GM04504 (cell line): ENCODE measurements around the gene DMAC2.
"Not testable (repeated sequence)": the region's sequence is repeated elsewhere in the genome, so short reads cannot be mapped to it uniquely, and the experiment has no call there.

Experiments
- DNase-seq: peaks from one replicate; pipeline ENCODE4 v3.0.0-alpha.2; 2012; ENCODE audit warnings: low read depth

Gene DMAC2

DNA sequence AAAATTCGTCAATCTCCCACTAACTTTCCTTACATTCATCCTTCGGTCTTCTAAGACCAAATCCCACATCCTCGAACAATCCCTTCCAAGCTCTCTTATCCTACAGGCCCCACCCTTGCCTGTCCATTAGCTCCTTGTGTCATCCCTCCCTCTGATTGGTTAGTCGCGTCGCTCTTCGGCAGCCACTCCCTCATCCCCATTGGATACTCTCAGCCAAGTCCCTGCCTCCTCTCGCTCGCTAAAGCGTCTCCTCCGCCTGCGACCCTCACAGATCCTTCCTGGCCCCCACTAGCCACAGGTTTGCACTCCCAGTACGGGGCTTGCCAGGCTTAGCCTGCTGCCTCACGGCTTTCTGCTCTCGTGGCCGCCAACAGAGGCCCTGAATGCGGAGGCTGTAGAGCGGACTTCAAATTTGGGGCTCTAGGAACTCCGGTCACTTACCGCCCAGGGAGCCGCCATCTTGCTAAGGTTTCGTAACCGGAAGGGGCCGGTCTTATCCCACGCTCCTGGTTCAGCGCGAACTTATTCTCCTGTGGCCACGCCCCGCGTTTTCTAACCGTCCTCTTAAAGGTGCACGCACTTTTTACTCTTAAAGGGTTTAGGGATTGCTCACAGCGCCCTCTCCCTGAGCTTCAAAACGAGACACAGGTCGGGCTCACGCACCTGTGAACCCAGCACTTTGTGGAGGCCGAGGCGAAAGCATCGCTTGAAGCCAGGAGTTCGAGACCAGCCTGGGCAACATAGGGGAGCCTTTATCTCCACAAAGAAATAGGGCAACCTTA, at the start of gene DMAC2:
Gene DMAC2, minus strand, starts transcription at position 472 of the 782 bp plus-strand sequence. Its CDS starts 13 bp downstream, at position 459.
- DNase-seq, result peak; percentile 94

DNA sequence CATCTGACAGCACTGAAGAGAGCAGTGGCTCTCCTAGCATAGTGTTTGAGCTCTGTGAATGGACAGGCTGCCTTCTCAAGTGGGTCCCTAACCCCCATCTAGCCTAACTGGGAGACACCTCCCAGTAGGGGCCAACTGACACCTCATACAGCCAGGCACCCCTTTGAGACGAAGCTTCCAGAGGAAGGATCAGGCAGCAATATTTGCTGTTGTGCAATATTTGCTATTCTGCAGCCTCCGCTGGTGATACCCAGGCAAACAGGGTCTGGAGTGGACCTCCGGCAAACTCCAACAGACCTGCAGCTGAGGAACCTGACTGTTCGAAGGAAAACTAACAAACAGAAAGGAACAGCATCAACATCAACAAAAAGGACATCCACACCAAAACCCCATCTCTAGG, 47.2 kb upstream of the DMAC2 start:
- DNase-seq, result not testable (repeated sequence)

DNA sequence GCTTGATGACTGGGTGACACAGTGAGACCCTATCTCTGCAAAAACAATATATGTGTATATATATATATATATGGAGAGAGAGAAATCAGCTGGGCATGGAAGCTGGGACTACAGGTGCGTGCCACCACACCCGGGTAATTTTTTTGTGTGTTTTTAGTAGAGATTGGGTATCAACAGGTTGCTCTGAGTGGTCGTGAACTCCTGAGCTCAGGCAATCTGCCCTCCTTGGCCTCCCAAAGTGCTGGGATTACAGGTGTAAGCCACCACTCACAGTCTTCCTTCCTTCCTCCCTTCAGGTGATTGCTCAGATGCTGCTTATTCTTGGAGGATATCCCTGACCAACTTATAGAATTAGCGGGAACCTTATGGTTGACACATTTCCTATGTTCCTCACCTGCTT, 45.1 kb upstream of the DMAC2 start:
- no peak for DNase-seq

DNA sequence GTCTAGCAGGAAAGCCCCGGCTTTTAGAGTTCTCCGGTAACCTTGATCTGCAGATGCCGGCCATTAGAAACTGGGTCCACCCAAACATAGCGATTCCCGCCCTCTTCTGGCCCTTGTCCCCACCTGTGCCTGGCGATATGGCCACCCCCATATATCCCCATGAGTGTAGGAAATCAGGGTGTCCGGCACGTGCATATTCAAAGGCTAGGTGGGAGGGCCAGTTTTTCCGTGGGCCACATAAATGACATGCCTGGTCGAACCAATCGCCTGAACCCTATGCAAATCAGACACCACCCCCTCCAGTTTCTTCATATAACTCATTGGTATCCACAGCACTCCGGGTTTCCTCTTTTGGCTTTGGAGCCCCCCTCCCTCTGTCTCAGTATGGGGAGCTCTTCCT, 40.6 kb upstream of the DMAC2 start:
- no peak for DNase-seq

DNA sequence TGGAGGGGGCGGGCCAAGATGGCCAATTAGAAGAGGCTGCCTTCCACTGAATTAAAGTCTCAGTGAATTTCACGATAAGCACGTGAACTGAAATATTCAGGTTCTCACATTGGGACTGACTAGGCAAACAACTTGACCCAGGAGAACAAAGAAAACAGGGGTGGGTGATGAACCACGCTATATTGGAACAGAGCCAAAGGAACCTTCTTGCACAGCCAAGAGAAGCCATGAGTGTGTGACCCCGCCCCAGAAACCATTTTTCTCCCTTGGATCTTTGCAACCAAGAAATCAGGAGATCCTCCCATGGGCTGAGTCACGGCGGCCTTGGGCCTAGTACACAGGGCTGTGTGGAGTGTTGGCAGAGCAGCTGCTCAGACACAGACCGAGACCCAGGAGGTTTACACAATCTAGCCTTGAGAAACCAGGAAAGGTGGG, 40.1 kb upstream of the DMAC2 start:
- no peak for DNase-seq

DNA sequence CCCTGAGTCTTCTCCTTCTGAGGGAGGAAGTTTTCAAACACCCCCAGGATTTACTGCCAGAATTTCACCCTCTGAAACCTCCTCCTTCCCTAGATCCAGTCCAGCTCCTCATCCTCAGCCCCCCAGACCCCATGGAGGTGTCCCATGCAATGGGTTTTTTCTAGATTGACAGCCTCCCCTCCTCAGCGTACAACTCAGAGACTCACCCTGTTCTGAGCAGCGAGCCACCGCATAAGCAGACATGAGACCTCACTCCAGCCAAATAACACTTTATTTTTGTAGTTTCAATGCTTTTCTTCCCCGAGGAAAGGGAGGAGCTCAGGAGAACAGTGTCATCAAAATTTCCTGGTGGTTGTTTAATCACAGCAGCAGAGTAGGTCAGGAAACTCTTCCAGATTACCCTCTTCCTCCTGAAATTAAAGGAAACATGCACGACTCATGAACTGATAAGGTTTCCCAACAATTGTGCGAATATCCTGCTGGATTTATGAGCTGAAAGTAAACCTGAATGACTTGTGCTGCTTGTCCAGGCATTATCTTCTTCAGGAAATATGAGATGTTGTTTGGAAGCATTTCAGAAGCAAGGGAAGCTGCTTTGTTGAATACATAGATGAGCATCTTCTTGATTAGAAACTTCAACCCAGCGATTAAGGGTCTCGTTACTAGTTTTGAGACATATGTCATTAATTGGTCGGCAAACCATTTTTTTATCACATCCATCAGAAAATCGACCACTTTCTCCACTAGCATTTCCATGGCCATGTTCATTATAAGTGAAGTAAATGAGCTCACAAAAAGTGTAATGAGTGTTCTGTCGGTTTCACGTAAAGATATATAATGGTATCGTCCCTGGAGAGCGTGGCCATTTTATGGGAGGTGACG, 39.4 kb upstream of the DMAC2 start:
- DNase-seq, result no peak

DNA sequence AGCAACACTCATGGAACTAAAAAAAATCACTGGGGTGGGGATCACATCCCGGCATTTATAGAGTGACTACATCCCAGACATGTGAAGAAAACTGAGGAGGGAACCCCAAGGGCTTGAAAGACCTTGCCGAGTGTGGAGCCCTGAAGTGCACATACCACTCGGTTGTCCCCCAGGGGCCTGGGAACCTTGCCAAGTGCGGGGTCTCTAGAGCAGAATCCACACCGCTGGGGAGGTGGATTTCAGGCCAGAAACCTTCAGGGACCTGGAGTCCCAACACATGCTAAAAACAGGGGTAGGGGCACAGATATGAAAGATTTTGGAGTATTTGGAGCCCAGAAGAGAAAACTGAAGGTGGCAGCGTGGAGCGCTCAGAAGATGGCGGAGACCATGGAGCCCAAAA, 38.5 kb upstream of the DMAC2 start:
- no peak for DNase-seq

DNA sequence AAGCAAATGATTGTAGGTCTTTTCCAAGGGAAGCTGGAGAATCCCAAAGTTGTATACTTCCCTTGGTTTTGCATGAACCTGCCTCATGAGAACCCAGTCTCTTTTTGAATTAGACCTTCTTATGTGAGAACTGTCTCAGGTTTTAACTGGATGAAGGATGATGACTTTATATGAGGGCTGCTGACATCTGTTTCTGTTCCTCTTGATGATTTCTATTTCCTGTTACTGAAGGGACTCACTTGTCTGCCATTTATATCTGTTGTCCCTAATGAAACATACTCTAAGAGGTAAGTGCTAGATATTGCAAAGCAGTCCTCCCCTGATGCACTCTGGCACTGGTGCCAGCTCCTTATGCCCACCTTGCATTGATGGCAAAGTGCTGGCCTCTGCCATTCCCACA, 36.9 kb upstream of the DMAC2 start:
- no peak for DNase-seq

DNA sequence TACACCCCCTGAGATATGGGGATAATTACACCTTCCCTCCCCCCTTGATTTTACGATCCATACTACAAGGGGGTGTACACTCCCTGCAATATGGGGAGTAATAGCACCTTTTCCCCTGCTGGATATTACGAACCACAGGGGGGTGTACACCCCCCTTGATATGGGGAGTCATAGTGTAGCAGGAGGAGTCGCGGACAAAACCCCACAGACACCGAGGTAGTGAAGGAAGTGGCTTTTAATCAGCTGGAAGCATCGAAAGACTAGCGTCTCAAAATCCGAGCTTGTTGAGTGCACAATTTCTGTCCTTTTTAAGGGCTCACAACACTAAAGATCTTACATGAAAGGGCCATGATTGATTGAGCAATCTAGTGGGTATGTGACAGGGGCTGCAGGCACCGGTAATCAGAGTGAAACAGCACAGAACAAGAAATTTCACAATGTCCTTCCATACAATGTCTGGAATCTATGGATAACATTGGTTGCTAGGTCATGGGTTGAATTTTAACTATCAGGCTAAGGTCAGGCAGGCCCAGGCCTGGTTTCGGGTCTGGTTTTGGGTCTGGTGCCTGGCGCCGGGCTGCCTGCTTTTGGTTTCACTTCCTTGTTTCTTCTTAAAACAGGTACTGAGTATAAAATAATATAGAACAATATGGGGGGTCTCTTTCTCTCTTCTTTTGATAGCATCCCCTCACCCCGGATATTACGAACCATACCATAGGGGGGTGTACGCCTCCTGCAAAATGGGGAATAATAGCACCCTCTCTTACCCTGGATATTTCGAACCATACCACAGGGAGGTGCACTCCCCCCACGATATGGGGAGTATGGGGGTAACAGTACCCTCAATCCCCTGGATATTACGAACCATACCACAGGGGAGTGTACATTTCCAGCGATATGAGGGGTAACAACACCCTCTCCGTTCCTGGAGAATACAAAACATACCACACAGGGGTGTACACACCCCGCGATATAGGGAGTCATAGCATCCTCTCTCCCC, 23.8 kb upstream of the DMAC2 start:
- not testable (repeated sequence) for DNase-seq

DNA sequence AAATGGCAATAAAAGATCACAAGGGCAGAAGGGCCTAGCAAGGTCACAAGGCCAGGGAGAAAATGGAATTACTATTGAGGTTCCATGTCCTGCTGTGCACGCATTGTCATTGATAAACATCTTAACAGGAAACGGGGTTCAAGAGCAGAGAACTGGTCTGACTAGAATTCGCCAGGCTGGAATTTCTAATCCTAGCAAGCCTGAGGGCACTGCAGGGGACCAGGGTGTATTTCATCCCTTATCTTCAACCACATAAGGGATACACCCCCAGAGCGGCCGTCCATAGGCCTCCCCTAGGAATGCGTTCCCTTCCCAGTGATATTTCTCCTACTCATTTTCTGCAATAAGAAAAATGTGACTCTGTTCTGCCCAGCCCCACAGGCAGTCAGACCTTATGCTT, 22.8 kb upstream of the DMAC2 start:
- no peak for DNase-seq

DNA sequence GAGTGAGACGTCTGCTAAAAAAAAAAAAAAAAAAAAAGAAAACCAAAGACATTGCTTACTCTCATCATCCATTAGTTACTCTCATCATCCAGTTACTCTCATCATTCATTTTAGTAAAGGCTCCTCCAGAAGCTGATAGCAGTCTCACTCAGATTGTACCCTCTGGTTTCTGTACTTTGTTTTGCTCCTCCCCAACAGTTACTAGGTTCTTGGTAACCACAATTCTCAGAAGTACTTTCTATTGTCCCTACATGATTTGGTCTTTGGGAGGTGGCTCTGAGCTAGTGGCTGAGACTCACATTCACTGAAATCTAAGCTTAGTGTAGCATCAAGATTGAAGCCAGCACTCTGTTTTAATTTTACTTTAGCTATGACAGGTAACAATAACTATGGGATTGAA, 17.5 kb upstream of the DMAC2 start:
- DNase-seq, result no peak

DNA sequence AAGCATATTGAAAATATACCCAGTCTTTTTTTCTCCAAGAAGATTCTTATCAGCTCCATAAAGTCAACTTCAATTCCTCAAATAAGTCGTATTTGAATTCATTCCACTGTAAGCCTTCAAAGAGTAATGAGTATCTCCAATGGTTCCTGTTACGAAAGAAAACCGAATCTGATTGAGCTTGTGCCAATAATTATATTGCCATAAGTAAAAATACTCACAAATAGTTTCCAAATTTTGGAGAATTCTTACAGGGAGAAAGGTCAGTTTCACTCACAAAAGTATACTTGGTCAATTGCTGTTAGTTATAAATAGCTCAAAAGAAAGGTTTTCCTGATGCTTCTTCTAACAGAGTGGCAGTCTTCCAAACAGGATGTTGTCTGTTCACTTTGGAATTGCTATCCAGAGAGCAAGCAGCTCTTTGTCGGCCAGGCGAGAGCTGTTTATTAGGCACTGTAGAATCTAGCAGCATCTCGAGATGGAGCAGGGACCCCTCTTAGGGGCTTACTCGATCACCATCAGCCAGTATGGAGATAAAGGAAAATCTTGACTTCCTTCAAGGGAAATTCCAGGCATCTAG, 16.7 kb upstream of the DMAC2 start:
- DNase-seq, result peak; percentile 28

DNA sequence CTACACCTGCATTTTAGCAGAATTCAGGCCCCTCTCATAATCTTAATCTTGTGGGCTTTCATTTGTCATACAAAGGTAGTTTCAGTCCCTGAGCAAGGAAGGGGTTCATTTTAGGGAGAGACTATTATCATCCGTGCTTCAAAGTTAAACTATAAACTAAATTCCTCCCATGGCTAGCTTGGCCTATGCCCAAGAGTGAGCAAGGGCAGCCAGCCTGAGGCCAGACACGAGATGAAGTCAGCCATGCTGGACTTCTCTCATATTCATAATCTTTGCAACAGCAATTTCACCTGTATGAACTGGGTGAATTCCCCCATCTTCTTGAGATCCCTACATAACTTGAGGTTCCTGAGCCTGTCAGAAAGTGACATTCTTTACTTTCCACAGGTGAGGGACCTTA, 16.2 kb upstream of the DMAC2 start:
- DNase-seq, result no peak

DNA sequence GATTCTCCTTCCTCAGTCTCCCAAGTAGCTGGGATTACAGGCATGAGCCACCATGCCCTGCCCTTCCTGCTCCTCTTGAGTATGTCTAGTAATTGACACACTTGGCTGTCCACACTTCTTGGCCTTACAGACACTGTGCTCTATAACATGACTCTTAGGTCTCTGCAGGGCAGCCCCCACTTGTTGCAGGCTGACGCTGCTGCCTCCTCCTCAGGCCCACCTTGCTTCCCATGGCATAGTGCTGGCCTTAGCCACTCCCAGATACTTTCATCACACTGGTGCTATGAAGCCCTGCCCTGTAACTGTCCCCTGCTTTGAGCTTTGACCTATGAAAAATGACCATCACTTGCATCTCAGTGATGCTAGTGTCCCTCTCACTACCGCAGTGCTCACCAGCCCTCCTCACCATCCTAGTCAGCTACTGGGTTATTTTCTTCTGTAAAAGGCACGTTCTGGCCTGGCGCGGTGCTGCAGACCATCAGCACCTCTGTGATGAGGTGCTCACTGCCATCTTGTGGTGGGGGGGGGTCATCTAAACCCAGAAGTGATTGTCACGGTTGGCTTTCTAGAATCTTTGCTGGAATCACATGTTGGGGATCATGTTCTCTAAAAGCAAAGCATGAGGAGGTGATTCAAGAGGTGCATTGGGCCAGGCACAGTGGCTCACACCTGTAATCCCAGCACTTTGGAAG, 13.0 kb upstream of the DMAC2 start:
- DNase-seq, result no peak

DNA sequence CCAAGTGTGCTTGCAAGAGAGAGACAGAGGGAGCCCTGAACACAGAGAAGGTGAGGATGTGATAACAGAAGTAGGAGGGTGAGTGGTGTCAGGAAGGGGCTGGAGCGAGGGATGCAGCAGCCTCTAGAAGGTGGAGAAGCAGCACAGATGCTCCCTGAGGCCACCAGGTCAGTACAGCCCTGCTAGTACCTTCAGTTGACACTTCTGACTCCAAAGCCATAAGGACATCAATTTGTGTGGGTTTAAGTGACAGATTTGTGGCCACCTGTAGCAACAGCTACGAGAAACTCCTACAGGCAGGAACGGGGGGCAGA, 10.1 kb upstream of the DMAC2 start:
- no peak for DNase-seq

DNA sequence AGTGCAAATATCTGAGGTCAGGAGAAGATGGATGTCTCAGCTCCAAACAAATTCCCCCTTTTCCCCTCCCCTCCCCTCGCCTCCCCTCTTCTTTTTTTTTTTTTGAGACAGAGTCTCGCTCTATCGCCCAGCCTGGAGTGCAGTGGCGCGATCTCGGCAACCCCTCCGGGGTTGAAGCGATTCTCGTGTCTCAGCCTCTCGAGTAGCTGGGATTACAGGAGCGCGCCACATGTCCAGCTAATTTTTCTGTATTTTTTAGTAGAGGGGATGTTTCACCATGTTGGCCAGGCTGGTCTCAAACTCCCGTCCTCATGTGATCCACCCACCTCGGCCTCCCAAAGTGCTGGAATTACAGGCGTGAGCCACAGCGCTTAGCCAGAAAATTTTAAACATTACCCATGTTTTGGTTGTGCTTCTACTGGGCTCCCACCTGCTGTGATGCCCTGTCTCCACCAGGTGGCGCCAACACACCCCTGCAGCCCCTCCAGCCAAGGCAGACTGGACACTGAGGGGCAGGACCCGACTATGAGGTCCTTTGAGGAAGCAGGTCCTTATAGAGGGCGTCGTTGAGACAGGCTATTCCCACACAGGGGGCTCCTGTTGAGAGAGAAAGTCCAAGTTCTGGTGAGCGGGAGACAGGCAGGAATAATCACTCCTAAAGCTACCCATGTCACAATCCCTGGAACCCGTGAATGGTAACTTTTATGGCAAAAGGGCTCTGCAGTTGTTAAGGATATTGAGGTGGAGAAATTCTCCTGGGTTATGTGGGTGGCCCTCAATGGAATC, 9.6 kb upstream of the DMAC2 start:
- DNase-seq, result no peak

DNA sequence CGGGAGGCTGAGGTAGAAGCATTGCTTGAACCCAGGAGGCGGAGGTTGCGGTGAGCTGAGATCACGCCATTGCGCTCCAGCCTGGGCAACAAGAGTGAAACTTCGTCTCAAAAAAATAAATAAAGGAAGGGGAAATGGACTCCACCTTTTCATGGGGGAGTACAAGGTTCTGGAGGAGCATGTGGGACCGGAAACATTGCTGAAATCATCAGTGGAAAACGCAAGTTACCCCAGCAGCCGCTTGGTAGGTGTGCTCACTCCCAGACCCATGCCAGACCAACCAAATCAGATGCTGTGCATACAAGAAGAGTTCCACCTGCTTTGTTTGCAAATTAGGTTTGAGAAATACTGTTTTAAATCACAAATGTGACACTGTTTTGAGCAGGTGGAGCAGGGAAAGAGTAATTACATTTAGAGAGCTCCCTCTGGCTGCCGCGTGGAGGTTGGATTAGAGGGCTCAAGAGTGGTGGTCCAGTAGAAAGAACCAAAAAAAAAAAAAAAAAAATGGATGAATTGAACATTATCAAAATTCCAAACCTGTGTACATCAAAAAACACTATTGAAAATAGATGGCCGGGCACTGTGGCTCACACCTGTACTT, 8.1 kb upstream of the DMAC2 start:
- no peak for DNase-seq

DNA sequence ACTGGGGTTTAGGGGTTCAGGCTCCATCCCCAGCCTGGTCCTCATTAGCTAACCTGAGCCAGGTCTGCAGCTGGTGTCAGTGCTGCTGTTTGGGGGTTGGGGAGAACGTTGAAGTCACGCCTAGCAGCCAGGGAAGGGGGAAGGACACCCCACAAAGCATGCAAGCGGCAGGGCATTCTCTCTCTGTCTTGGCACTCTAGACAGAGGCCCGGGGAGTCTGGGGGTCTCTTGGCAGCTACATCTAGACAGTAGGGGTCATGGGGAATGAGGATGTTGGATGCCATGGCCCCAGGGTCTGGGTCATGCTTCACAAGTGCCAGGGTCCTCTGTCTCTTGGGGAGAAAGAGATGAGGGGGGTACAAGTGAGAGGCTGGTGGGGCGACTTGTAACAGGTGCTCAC, 5.9 kb upstream of the DMAC2 start:
- no peak for DNase-seq

DNA sequence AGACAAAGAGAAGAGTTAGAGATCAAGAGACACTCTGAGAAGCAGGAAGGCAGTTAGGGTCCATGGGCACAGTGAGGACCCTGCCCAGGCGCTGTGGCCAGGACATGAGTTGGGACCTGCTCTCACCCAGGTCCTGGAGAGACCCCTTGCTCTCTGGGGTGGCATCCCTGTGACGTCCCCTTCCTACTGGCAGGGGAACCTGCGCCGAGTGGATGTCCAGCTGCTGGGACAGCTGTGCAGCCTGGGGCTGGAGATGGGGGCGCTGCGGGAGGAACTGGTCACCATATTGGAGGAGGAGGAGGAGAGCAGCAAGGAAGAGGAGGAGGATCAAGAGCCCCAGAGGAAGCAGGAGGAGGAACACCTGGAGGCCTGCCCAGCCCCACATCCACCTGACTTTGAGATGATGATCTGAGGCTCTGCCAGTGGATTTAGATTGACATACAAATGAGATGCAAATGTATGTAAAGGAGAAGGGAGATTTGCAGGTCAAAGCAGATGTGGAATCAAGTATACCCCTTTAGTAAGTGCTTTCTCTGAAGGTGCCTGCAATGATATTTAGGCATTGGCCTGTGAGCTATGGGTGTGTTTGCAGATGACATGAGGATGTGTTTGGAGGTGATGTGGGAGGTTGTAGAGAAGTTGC, 4.2 kb upstream of the DMAC2 start:
- no peak for DNase-seq
